NCI-H69 (cell line): ENCODE results near the gene CSTF2T.
A peak's percentile ranks its signal among the peaks of the same experiment; 100 is the strongest.
"Not testable (repeated sequence)": the region's sequence is repeated elsewhere in the genome, so short reads cannot be mapped to it uniquely, and the experiment has no call there.

Experiments
- DNase-seq: peaks from one replicate; lab custom pipeline; 2025; lab: John Stamatoyannopoulos, UW

Gene CSTF2T

DNA sequence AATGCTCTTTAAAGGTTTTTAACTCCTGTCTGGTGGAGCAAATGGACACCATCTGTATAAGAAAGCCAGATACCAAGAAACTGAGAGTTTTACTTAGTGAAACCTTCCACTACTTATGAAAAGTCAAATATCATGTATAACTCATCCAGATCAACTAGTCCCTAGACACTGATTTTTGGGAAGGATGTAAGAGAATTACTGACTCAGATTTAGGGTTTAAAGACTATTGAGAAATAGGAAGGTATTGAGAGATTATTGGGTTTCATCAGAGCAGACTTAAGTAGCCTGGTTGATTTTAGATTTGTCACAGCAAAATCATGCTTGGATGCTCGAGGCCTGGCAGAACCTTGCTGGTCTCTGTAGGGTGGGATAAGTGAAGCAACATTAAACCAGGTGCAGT lies 3.1 kb downstream of the CSTF2T start:
- DNase-seq, result no peak

DNA sequence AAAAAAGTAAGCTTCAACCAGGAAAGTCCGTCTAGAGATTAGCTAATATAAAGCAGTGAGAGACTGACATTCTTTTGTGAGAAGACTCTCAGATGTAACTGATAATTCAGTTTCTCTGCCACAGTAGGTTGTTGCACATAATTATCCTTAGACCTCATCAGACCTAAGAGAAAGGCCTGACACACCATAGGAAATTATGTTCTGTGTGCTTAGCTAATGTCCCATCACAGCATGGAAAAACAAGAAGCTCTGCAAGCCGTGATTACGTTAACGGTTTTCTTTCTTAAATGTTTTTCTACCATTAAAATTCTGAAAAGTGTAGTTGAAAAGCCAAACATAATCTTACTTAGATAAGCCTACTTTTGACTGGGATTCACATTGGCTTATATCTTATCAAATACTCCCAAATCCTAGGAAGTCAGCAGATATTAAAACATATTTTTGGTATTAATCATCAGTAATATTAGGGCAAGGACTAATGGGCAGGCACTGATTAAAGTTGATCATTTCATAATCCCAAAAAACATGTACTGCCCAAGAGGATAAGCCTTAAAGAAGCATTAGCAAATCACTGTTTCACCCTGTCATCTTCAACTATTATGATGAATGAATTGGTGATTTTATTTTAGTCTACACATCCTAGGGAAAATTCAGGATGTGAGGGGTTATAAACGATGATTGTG lies 5.2 kb downstream of the CSTF2T start:
- DNase-seq, result peak; percentile 75

DNA sequence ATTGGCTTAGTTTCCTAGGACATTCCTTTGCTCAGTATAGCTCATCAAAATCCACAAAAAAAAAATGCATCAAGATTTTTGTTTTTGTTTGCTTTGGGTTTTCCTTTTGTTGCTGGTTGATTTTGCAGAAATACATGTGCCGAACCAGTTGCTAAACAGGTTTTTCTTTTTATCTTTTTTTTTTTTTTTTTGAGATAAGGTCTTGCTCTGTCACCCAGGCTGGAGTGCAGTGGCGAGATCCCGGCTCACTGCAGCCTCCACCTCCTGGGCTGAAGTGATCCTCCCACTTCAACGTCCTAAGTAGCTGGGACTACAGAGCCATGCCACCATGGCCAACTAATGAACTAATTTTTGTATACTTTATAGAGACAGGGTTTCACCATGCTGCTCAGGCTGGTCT lies 8.3 kb downstream of the CSTF2T start:
- no peak for DNase-seq

DNA sequence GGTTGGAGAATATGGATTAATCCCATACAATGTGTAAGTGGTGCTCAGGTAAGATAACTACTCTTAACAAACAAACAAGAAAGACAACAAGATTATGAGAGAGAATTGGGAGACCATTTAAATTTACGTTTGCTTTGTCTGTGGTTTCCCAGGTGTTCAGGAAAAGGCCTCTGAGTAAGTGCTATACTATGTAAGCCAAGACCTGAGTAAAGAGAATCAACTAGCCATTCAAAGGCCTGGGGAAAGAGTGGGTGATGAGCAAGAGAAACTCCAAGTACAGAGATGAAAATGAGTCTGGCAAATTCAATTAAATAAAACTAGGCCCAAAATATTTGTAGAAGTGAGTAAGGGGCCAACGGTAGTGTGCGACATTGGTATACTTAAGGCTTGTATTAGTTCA lies 9.9 kb downstream of the CSTF2T start:
- no peak for DNase-seq

DNA sequence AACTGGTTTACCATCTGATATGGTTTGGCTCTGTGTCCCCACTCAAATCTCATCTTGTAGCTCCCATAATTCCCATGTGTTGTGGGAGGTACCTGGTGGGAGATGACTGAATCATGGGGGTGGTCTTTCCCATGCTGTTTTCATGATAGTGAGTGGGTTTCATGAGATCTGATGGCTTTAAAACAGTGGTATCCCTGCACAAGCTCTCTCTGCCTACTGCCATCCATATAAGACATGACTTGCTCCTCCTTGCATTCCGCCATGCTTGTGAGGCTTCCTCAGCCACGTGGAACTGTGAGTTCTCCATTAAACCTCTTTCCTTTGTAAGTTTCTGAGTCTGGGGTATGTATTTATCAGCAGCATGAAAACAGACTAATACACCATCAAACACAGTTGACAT lies 10.6 kb downstream of the CSTF2T start:
- not testable (repeated sequence) for DNase-seq

DNA sequence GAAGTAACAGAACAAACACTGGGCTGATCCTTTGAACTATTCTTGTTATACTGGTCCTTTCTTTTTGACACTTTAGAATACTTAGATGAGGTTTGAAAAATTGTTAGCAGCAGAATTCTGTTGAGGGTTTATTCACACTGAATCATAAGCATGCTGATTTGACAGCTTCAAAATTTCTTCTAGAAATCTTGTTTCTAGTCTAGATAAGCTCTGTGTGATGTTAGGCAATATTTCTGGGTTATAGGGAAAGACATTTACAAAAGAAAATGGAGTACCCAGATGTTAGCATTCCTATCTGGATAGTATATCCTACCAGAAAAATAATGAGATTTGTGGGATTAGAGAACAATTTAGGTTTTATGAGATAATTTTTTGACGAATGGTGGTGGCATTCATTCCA lies 12.1 kb downstream of the CSTF2T start:
- DNase-seq, result no peak

DNA sequence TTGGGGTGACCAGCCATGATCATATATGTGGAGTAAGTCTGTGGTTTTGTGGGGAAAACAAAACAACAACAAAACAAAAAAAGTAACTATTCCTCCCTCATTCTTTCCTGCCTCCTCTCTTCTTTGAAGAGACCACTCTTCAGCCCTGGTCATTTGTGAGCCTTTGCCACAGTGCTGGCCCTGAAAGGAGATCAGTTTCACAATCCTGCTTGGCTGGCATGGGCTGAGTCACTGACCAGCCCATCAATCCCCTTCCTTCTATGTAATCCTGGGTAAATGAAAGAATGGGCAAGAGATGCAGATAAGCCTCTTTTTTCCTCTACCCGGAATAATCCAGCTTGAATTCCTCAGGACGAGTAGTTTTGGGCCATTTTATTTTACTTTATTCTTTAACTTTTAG lies 13.6 kb downstream of the CSTF2T start:
- DNase-seq, result no peak

DNA sequence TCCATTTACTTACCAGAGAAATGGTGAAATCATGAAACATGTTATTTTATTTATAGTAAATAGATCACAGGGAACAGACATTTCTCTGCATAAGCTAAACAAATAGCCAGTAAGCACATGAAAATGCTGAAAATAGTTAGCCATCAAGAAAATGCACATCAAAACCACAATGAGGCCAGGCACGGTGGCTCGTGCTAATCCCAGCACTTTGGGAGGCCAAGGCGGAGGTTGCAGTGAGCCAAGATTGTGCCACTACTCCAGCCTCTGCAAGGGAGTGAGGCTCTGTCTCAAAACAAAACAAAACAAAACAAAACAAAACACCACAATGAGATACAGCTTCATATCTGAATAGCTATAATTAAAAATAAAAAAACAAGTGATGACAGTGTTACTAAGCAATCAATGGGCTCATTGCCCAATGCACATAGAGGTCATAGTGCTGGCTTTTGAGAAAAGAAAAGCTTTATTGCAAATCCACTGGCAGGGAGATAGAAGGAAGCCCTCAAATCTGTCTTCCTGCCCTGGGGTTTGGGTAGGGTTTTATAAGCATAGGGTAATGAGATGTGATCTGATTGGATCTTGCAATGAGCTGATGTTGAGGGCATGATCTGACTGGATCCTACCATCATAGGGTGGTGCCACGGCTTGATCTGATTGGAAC lies 16.2 kb downstream of the CSTF2T start:
- DNase-seq, result no peak

DNA sequence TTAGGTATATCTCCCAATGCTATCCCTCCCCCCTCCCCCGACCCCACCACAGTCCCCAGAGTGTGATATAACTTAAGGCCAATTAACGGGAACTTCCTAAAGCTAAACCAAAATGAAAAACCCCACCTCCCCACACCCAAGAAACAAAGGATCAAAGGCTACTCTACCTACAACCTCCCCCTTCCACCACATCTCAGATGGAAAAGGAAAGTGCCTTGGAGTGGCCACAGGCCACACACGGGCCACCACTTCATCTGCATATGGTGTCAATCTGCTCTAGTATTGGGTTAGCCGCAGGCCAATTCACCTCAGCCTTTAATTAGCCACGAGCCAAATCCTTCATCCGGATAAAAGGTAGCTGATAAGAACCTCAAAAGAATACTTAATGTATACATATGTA lies 19.6 kb downstream of the CSTF2T start:
- DNase-seq, result no peak

DNA sequence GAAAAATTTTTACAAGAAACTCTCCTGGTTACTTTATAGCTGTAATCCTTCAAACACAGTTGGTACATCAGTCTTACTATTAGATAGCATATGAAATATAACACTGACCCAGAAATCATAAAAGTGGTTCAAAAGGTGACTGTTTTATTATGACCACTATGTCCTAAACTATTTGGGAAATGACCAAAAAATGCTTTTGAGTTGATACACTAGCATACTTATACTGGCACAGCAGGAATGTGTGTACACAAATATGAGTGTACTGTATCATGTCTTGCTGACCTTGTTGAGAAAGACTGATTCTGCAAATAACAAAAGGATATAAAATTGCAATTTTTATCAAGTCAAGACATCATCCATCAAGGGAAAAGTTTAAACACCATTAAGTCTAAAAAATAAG lies 24.3 kb downstream of the CSTF2T start:
- no peak for DNase-seq

DNA sequence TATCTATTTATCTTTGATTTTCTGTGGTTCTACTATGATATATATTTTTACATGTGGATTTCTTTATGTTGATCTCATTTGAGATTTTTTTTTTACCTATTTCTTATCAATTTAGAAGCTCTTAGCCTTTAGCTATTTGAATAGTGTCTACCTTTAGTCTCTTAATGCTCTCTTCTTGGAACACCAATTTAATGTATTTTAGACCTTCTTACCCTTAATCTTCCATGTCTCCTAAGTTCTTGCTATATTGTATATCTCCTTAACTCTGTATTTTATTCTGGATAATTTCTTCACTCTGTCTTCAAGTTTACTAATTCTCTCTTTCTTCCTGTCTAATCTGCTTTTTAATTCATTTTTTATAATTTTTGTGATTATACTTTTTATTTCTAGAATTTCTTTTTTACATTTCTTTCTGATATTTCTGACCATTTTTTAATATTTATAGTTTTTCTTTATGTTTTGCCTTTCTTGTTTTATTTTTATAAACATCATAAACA lies 27.3 kb downstream of the CSTF2T start:
- DNase-seq, result no peak

DNA sequence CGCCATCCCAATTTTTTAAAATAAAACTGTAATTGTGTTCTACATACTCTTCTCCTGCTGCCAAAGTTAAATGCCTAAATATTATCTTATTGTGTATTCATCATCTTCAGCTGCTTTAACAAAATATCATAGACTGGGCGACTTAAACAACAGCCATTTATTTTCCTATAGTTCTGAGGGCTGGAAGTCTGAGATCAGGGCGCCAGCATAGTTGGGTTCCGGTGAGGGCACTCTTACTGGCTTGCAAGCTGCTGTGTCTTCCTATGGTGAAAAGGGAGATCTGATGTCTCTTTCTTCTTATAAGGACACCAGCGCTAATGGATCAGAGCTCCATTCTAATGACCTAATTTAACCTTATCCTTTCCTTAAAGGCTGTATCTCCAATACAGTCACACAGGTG lies 30.4 kb downstream of the CSTF2T start:
- no peak for DNase-seq

DNA sequence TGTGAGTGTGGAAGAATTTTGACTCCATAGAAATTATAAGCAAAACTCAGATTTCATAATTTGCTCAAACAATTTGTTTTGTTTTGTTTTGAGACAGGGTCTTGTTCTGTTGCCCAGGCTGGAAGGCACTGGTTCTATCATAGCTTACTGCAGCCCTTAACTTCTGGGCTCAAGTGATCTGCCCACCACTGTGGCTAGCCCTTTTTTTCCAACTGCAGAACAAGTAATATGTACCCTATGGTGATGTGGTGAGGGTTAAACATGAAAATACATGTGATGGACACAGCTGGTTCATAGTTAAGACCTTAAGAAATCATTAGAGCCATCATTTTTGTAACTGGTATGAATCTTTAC lies 31.1 kb downstream of the CSTF2T start:
- peak; percentile 30 for DNase-seq

DNA sequence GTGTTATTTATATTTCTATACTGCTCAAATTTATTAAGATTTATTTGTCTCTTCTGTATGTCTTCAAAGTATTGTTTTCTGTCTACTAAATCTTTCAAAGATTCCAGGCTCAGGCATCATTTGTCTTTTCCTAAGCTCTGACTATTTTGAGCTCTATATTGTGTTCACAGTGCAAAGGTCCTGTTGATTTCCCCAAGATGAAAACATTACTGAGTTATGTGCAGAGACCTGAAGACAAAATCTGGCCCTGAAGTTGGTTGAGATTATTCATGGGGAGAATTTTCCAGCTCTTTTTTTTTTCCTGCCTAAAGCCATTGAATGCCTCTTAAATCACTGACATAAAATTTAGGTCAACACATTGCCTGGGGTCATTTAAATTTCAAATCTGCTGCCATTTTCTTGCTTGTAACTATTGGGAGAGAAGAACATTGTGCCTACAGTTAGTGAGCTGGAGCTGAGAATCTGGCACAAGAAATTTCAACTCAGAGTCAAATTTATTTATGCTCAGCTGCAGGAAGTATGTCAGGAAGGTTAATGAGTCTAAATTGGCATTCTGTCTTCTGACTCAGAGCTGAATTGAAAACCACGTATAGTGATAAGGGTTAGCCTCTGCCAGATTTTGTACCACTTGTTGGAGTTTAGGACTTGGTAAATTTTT lies 31.6 kb downstream of the CSTF2T start:
- DNase-seq, result peak; percentile 72

DNA sequence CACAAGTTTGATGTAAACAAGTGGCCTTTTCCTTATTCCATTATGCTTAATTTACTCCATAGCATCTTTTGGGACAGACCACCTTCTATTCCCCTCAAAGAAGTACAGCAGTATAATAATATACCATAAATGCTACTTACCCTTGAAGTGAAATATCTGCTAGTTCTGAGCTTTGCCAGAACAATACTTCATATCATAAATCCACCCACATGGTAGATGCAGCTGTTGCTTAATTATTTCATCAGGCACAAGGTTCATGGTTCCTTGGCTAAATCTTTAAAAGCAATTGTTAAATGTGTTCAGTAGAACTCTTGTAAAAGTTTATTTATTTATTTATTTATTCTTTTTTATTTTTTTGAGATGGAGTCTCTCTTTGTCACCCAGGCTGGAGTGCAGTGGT lies 32.9 kb downstream of the CSTF2T start:
- no peak for DNase-seq

DNA sequence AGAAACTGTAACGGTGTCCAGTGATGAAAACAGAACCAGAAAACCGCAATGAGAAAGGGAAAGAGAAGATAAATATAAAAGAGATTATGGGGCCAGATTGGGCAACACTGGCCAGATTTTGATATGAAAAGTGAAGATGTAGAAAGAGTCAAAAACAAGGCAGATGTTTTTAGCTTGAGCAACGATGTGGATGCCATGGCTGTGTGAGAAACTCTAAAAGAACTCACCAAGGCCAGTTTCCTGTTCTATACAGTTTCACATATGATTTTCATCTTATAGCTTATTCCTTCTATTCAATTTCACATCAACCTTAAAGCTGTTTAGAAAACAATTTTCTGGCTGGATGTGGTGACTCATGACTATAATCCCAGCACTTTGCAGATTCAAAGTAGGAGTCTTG lies 36.3 kb downstream of the CSTF2T start:
- no peak for DNase-seq

DNA sequence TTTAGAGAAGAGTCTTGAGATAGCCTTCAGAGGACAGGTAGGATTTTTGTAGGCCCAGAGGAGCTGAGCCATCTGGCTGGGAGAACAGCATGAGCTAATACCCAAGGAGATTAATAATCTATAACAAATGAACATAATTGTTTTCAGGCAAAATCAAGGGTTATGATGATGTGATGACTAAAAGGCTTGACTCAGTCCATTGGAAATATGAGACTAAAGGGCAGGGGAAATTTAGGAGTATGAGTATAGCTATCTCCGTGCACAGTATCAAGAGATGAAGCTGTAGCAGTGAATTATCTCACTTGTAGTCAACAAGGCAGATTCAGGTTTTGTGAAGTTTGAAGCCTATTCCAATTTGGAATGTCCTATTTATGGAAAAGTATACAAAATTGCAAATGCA lies 40.1 kb downstream of the CSTF2T start:
- DNase-seq, result no peak

DNA sequence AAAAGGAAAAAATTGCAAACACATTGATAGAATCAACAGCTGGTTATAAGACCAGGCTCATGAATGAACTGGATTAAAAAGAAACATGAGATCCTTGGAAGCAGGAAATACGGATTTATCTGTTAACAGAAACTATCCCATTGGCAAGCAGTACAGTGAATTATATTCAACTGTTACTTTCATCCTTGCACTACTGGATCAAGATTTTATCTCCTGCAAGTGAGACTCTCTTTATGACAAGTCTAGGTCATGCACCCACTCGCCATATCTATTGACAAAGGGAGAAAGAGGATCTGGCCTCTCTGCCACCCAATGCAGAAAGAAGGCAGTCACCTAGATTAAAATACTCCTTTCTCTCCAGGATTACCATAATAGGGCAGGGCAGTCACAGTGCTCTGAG lies 41.4 kb downstream of the CSTF2T start:
- DNase-seq, result no peak

DNA sequence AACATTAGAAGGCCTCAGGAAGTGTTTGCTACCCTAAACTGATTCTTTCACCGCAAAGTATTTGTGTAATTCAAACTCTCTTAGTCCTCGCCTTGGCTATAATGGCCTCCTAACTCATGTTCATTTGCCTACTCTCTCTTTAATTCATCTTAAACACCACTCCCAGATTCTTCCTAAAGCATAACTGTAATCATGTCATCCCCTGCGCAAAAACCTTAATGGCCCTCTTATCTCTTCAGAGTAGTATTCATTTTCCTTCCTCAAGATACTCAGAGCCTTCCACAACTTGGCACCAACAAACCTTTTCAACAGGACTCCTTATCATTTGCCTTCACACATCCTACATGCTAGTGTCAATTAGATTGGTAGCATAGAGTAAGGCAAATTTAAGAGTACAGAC lies 42.9 kb downstream of the CSTF2T start:
- no peak for DNase-seq

DNA sequence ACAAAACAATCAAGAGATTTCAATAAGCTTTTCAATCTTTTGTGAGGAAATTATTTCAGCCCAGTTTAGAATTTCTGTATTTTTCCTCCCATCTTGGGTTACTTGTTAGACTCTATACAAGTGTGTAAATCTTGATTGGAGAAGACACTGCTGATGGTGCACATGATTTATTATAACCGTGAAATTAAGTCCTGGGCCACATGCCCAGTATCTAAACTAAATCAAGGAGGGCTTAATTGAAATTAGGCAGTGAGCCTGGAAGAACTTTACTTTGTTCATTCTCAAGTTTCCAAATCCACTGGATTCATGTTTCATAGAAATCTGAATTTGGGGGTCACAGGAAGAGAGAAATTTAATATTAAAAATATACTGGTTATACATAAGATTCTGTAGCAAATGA lies 44.5 kb downstream of the CSTF2T start:
- peak; percentile 32 for DNase-seq

DNA sequence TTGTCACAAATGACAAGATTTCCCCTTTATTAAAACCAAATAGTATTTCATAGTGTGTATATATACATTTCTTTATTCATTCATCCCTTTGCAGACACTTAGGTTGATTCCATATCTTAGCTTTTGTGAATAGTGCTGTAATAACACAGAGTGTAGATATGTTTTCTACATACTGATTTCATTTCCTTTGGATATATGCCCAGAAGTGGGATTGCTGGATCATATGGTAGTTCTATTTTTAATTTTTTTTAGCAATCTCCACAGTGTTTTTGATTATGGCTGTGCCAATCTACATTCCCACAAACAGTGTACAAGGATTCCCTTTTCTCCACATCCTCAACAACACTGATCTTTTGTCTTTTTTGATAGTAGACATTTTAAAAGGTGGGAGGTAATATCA lies 46.4 kb downstream of the CSTF2T start:
- DNase-seq, result no peak

DNA sequence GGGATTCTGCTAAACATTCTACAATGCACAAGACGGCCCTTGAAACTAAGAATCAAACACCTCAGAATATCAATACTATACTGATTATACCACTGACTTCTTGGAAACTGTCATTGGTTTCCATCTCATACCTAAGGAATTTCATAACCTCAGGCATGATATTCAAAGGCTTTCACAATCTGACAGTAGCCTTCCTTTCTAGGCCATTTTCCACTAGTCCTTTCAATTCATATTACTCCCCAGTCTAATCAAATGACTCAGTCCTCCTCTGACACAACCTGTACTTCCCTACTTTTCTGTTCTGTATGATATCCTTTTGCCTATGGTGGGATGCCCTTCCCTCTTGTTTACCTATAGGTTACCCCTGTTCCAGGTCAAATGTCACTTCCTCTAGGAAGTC lies 48.3 kb downstream of the CSTF2T start:
- no peak for DNase-seq

DNA sequence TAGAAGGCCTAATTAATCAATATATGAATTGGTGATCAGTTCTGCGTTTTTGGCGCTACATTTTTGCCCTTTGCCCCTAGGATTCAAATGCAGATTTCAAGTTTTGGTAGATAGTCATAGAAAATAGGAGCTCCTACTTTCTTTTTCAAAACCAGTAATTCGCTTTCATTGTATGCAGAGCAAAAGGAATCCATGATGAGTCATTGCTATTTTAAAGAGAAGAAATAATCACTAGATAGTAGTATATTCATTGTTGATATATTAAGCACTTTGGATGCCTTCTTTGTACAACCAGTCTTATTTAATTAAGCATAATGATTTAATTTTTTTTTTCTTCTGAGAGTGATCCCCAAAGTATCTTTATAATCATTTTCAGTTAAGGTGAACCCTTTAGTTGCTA lies 50.3 kb downstream of the CSTF2T start:
- DNase-seq, result no peak
